ENCODE measurements around the gene CTSS.
"Not testable (repeated sequence)": the region's sequence is repeated elsewhere in the genome, so short reads cannot be mapped to it uniquely, and the experiment has no call there.

CTSS gene

DNA sequence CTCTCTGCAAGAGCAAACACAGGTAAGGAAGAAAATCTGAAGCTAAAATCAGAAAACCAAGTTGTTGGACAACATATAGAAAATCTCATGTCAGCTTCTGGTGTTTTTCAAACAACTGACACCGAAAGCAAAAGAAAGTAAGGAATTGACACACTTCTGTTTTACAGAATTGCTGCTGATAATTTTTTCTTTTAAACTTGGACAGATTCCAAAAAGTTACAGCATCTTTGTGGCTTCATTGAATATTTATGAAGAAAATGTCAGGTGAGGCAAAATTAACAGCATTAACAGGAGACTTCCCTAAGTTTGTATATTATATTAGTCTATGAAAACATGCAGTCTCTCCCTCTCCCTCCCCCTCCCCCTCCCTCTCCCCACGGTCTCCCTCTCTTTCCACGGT is 14.9 kb upstream of the CTSS start:
- no peak for ATAC-seq
- no peak for TF ChIP-seq RARB (CRISPR knock-in tag; IDR thresholded peaks at IDR 0.05)
- no peak for TF ChIP-seq ZNF70 (CRISPR knock-in tag; IDR thresholded peaks at IDR 0.05)
- TF ChIP-seq BACH2 (CRISPR knock-in tag; IDR thresholded peaks at IDR 0.05; ENCODE audit: borderline replicate concordance) = no peak
- TF ChIP-seq ESRRG (CRISPR knock-in tag; IDR thresholded peaks at IDR 0.05) = no peak
- TF ChIP-seq, protein P1, sequence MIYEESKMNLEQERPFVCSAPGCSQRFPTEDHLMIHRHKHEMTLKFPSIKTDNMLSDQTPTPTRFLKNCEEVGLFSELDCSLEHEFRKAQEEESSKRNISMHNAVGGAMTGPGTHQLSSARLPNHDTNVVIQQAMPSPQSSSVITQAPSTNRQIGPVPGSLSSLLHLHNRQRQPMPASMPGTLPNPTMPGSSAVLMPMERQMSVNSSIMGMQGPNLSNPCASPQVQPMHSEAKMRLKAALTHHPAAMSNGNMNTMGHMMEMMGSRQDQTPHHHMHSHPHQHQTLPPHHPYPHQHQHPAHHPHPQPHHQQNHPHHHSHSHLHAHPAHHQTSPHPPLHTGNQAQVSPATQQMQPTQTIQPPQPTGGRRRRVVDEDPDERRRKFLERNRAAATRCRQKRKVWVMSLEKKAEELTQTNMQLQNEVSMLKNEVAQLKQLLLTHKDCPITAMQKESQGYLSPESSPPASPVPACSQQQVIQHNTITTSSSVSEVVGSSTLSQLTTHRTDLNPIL (CRISPR knock-in tag; IDR thresholded peaks at IDR 0.05; ENCODE audit: low read depth) = no peak
- no peak for TF ChIP-seq TCF4 (CRISPR knock-in tag; IDR thresholded peaks at IDR 0.05; ENCODE audit: borderline replicate concordance)
- TF ChIP-seq ARNTL (CRISPR knock-in tag; IDR thresholded peaks at IDR 0.05; ENCODE audit: borderline replicate concordance, low read depth) = no peak

- no peak for ATAC-seq
- TF ChIP-seq, protein P2, sequence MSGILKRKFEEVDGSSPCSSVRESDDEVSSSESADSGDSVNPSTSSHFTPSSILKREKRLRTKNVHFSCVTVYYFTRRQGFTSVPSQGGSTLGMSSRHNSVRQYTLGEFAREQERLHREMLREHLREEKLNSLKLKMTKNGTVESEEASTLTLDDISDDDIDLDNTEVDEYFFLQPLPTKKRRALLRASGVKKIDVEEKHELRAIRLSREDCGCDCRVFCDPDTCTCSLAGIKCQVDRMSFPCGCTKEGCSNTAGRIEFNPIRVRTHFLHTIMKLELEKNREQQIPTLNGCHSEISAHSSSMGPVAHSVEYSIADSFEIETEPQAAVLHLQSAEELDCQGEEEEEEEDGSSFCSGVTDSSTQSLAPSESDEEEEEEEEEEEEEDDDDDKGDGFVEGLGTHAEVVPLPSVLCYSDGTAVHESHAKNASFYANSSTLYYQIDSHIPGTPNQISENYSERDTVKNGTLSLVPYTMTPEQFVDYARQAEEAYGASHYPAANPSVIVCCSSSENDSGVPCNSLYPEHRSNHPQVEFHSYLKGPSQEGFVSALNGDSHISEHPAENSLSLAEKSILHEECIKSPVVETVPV (CRISPR knock-in tag; IDR thresholded peaks at IDR 0.05) = no peak
- no peak for TF ChIP-seq OSR1 (CRISPR knock-in tag; IDR thresholded peaks at IDR 0.05)
Measured at GRCh38 chr1:150778409-150778808, 12.8 kb upstream of the CTSS start.

GRCh38 chr1:150777544-150777943 is 12.0 kb upstream of the CTSS start:
- TF ChIP-seq ZNF565 (CRISPR knock-in tag; conservative IDR thresholded peaks at IDR 0.05; ENCODE audit: low read depth) (no peak), GLIS3 (CRISPR knock-in tag; IDR thresholded peaks at IDR 0.05) (no peak), RARB (CRISPR knock-in tag; IDR thresholded peaks at IDR 0.05) (no peak), TOX (CRISPR knock-in tag; IDR thresholded peaks at IDR 0.05; ENCODE audit: borderline replicate concordance) (no peak), CSDC2 (CRISPR knock-in tag; IDR thresholded peaks at IDR 0.05) (no peak), TCF4 (CRISPR knock-in tag; IDR thresholded peaks at IDR 0.05; ENCODE audit: borderline replicate concordance) (no peak), PPARA (CRISPR knock-in tag; IDR thresholded peaks at IDR 0.05; ENCODE audit: borderline replicate concordance) (no peak), ZFP3 (CRISPR knock-in tag; IDR thresholded peaks at IDR 0.05) (no peak)
- TF ChIP-seq, protein P3, sequence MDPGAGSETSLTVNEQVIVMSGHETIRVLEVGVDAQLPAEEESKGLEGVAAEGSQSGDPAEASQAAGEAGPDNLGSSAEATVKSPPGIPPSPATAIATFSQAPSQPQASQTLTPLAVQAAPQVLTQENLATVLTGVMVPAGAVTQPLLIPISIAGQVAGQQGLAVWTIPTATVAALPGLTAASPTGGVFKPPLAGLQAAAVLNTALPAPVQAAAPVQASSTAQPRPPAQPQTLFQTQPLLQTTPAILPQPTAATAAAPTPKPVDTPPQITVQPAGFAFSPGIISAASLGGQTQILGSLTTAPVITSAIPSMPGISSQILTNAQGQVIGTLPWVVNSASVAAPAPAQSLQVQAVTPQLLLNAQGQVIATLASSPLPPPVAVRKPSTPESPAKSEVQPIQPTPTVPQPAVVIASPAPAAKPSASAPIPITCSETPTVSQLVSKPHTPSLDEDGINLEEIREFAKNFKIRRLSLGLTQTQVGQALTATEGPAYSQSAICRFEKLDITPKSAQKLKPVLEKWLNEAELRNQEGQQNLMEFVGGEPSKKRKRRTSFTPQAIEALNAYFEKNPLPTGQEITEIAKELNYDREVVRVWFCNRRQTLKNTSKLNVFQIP (CRISPR knock-in tag; IDR thresholded peaks at IDR 0.05; ENCODE audit: borderline replicate concordance, low read depth) = no peak

DNA sequence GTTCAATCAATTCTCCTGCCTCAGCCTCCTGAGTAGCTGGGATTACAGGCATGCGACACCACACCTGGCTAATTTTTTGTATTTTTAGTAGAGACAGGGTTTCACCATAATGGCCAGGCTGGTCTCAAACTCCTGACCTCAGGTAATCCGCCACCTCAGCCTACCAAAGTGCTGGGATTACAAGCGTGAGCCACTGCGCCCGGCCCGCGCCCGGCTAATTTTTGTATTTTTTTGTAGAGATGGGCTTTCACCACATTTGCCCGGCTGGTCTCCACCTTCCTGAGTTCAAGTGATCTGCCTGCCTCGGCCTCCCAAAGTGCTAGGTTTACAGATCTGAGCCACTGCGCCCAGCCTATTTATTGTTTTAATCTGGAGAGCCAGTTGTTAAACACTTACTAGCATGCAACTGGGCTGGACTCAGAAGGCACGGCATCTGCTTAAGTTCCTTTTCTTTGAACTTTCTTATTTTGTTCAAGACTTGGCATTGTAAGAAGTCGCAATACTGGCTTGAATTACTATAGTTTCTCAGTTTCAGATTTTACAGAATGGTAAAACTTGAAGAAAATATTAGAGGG is 10.4 kb upstream of the CTSS start:
- not testable (repeated sequence) for ATAC-seq

More at GRCh38 chr1:150777544-150777943, 12.0 kb upstream of the CTSS start:
- no peak for ATAC-seq

DNA sequence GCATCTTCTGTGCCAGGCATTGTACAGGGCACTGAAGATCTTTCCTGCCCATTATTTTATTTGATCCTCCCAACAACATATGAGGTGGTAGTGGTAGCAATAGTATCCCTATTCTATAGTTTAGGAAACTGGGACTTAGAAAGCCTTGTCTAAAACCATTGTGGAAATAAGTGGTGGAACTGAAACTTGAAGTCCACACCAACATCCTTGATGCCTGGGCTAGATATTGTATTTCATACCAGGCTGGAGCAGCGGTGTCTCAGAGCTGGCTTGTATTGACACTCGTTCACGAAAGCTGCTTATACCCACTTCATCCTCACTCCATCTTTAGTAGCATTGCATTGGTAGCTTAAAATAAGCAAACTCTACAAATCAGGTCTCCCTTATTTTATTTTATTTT is 9.7 kb upstream of the CTSS start:
- ATAC-seq = no peak
- no peak for TF ChIP-seq ZFP3 (CRISPR knock-in tag; IDR thresholded peaks at IDR 0.05)
- no peak for TF ChIP-seq ARNTL (CRISPR knock-in tag; IDR thresholded peaks at IDR 0.05; ENCODE audit: borderline replicate concordance, low read depth)
- TF ChIP-seq, protein P3 (CRISPR knock-in tag; IDR thresholded peaks at IDR 0.05; ENCODE audit: borderline replicate concordance, low read depth) = no peak
- no peak for TF ChIP-seq GLIS3 (CRISPR knock-in tag; IDR thresholded peaks at IDR 0.05)
- no peak for TF ChIP-seq OSR1 (CRISPR knock-in tag; IDR thresholded peaks at IDR 0.05)
- TF ChIP-seq ZNF565 (CRISPR knock-in tag; conservative IDR thresholded peaks at IDR 0.05; ENCODE audit: low read depth) = no peak
- TF ChIP-seq TSHZ2 (CRISPR knock-in tag; IDR thresholded peaks at IDR 0.05) = no peak
- no peak for TF ChIP-seq CSDC2 (CRISPR knock-in tag; IDR thresholded peaks at IDR 0.05)
- no peak for TF ChIP-seq RARB (CRISPR knock-in tag; IDR thresholded peaks at IDR 0.05)
- no peak for TF ChIP-seq TCF4 (CRISPR knock-in tag; IDR thresholded peaks at IDR 0.05; ENCODE audit: borderline replicate concordance)
- TF ChIP-seq ZNF8 (CRISPR knock-in tag; IDR thresholded peaks at IDR 0.05) = no peak
- TF ChIP-seq TOX (CRISPR knock-in tag; IDR thresholded peaks at IDR 0.05; ENCODE audit: borderline replicate concordance) = no peak
- TF ChIP-seq ESRRG (CRISPR knock-in tag; IDR thresholded peaks at IDR 0.05) = no peak
- TF ChIP-seq BACH2 (CRISPR knock-in tag; IDR thresholded peaks at IDR 0.05; ENCODE audit: borderline replicate concordance) = no peak
- TF ChIP-seq ZFP30 (CRISPR knock-in tag; IDR thresholded peaks at IDR 0.05) = no peak
- no peak for TF ChIP-seq ZC3H10 (CRISPR knock-in tag; IDR thresholded peaks at IDR 0.05)
- no peak for TF ChIP-seq ISL1 (CRISPR knock-in tag; IDR thresholded peaks at IDR 0.05)

All from SK-N-SH treated with all-trans-retinoic acid at 6 μM for 48 hours (cell line).